ENCODE results near the gene PKNOX2. TPM values are rescaled to one million over a fixed set of nuclear protein-coding genes. Genes with fewer than 3 reads are reported as not detected.

Gene PKNOX2
- total RNA-seq, 4 donors from 2014 or later = 1.5 to 8.2 (median 3.6) TPM

- no peak for DNase-seq (ENCODE audit: low spot score in 2 of 2)
- Histone ChIP-seq H3K27ac (no peak overlapping the region), H3K9me3 (no peaks in the 10 kb centered on the region), H3K36me3 (no peaks in the 10 kb centered on the region), H3K4me1 (no peaks in the 10 kb centered on the region), H3K4me3 (no peak overlapping the region), H3K27me3 (no peaks in the 10 kb centered on the region)
- WGBS = 25% methylated on average over 3 of the region's 3 CpGs
- TF ChIP-seq EP300 (IDR thresholded peaks at IDR 0.05) (no peak), POLR2AphosphoS5 (IDR thresholded peaks at IDR 0.05) (no peak), POLR2A (IDR thresholded peaks at IDR 0.05) (no peak), CTCF (IDR thresholded peaks at IDR 0.05) (no peak)
Observed at GRCh38 chr11:125481531-125481930, 317.0 kb downstream of the PKNOX2 start.

Other genes with a start within 250 kb of the PKNOX2 start
- gene HEPN1, start 245.5 kb upstream of the PKNOX2 start, total RNA-seq = not detected
- 1 to 10 TPM in 1 of 4 donors, under 1 TPM in 2, not detected in 1; 0.72 to 1.4 (median 0.89) TPM for gene HEPACAM, start 228.7 kb upstream of the PKNOX2 start, total RNA-seq
- gene CCDC15, start 210.5 kb upstream of the PKNOX2 start, total RNA-seq = 10 to 100 TPM in 1 of 4 donors, 1 to 10 TPM in 3; 2.0 to 11.5 (median 3.8) TPM
- 100 to 1,000 TPM in 3 of 4 donors, 10 to 100 TPM in 1; 67.3 to 189 (median 119) TPM for gene SLC37A2, start 101.4 kb upstream of the PKNOX2 start, total RNA-seq
- 10 to 100 TPM in 3 of 4 donors, 1 to 10 TPM in 1; 9.9 to 19.9 (median 14.6) TPM for gene TMEM218, start 53.1 kb upstream of the PKNOX2 start, total RNA-seq

All from suprapubic skin (tissue), 4 donors.